Tibial nerve (tissue), 4 donors: ENCODE measurements around the gene CDKL5. TPM values are rescaled to one million over a fixed set of nuclear protein-coding genes. Genes with fewer than 3 reads are reported as not detected.

Experiments
- DNase-seq, 2 donors: peaks; one replicate each; pipeline ENCODE4 v3.0.0-alpha.2; 2019; ENCODE audit warnings: low spot score in 2 of 2
- H3K27ac ChIP-seq, 4 donors: fragments of 200-600 bp; sonication (generic) in 3 of 4; one replicate each; pipeline ENCODE4 v1.5.1; 2017 to 2019; ENCODE audit warnings: mild to moderate bottlenecking in 1 of 4
- H3K27me3 ChIP-seq, 2 donors: fragments of 200-600 bp; sonication (generic) in 1 of 2; one replicate each; pipeline versions ENCODE4 v1.5.1 to v1.6.0; 2017 to 2019
- H3K36me3 ChIP-seq, 3 donors: fragments of 200-600 bp; sonication (generic); one replicate each; pipeline ENCODE4 v1.5.1; 2018 to 2019
- H3K4me1 ChIP-seq, 4 donors: fragments of 200-600 bp; sonication (generic) in 3 of 4; one replicate each; pipeline ENCODE4 v1.5.1; 2017 to 2019
- H3K4me3 ChIP-seq, 4 donors: fragments of 200-600 bp; sonication (generic) in 3 of 4; one replicate each; pipeline ENCODE4 v1.5.1; 2017 to 2019; ENCODE audit warnings: mild to moderate bottlenecking in 1 of 4, moderate library complexity in 1 of 4
- H3K9me3 ChIP-seq, 4 donors: fragments of 200-600 bp; sonication (generic) in 3 of 4; one replicate each; pipeline ENCODE4 v1.5.1; 2017 to 2019
- CTCF ChIP-seq, 5 experiments: fragments of 200-600 bp in 3 of 5; fragments of 450-650 bp in 2 of 5; sonication (generic) in 3 of 5; IDR thresholded peaks; one replicate each; pipeline ENCODE4 v1.5.1; 2016 to 2019; ENCODE audit warnings: antibody characterized with exemption in 5 of 5, mild to moderate bottlenecking in 3 of 5, moderate library complexity in 2 of 5
- EP300 ChIP-seq, 2 donors: sonication (generic); formaldehyde crosslinking; IDR thresholded peaks; one replicate each; pipeline ENCODE4 v1.6.1; 2017; ENCODE audit warnings: antibody characterized with exemption in 2 of 2, mild to moderate bottlenecking in 1 of 2
- POLR2A ChIP-seq, 2 donors: fragments of 450-650 bp; IDR thresholded peaks; one replicate each; pipeline ENCODE4 v1.6.1; 2017; ENCODE audit warnings: antibody characterized with exemption in 2 of 2, mild to moderate bottlenecking in 2 of 2, moderate library complexity in 2 of 2
- WGBS, 2 donors: methylation state at CpG; one replicate each; pipeline ENCODE4 v1.1.5; 2018; 5-methylcytosine and 5-hydroxymethylcytosine counted together
- total RNA-seq, 4 donors: library from RNA; depleted of rRNA; stranded (reverse); fragments of >200 nt; gene quantifications; one replicate each; pipeline ENCODE4 v1.1.0, GENCODE V29; 2016

The CDKL5 gene
- total RNA-seq, 4 donors from 2014 or later = 6.1 to 7.5 (median 6.3) TPM

DNA sequence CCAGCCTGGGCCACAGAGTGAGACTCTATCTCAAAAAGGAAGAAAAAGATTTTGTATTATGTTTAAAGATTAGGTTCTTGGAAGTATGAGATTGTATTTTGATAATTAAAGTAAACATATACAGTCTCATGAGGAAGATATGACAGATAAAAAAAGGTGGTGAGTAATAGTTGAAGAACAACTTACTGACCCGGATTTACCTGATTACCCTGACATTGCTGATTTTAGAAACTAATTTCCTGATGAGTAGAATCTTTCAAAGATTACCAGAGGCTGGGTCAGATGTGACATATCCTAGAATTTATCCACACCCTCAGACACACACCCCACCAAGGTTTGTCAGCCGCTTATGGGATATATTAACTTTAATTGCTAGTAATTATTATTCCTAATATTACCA lies 9.5 kb downstream of the CDKL5 start:
- Histone ChIP-seq H3K36me3 (no peaks in the 10 kb centered on the region), H3K4me1 (no peaks in the 10 kb centered on the region), H3K9me3 (no peaks in the 10 kb centered on the region), H3K27me3 (no peaks in the 10 kb centered on the region), H3K27ac (no peak overlapping the region), H3K4me3 (no peak overlapping the region)
- 90% methylated on average over 2 of the region's 2 CpGs for WGBS, 2 donors
- TF ChIP-seq CTCF (IDR thresholded peaks at IDR 0.05) = no peak
- DNase-seq = no peak

GRCh38 chrX:18436017-18436416 lies 10.6 kb downstream of the CDKL5 start:
- Histone ChIP-seq H3K4me3 (no peak overlapping the region), H3K27ac (no peak overlapping the region), H3K27me3 (no peaks in the 10 kb centered on the region), H3K9me3 (no peaks in the 10 kb centered on the region), H3K36me3 (no peaks in the 10 kb centered on the region), H3K4me1 (no peaks in the 10 kb centered on the region)
- WGBS, 2 donors = 65 to 75% methylated on average over 1 of the region's 1 CpG
- DNase-seq = no peak
- TF ChIP-seq CTCF (IDR thresholded peaks at IDR 0.05) = no peak
- TF ChIP-seq POLR2A (IDR thresholded peaks at IDR 0.05) = no peak
- no peak for TF ChIP-seq EP300 (IDR thresholded peaks at IDR 0.05)

DNA sequence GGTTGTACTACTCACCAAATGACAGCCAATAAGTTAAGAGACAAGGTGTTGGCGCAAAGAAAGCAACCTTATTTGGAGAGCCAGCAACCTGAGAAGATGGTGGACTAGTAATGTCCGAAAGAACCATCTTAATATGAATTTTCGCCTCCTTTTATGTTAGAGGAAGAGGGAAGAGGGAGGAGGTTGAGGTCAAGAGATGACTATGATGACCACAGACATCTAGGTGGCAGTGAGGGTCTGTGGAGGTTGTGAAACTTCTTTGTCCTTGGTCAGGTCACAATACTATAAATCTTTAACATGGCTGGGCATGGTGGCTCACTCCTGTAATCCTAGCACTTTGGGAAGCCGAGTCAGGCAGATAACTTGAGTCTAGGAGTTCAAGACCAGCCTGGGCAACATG lies 15.4 kb downstream of the CDKL5 start:
- Histone ChIP-seq H3K27me3 (no peaks in the 10 kb centered on the region), H3K27ac (no peak overlapping the region), H3K9me3 (no peaks in the 10 kb centered on the region), H3K36me3 (no peaks in the 10 kb centered on the region), H3K4me1 (no peaks in the 10 kb centered on the region), H3K4me3 (no peak overlapping the region)
- 83 to 93% methylated on average over 4 of the region's 4 CpGs for WGBS, 2 donors
- TF ChIP-seq CTCF (IDR thresholded peaks at IDR 0.05) (no peak), EP300 (IDR thresholded peaks at IDR 0.05) (no peak), POLR2A (IDR thresholded peaks at IDR 0.05) (no peak)
- DNase-seq = no peak

DNA sequence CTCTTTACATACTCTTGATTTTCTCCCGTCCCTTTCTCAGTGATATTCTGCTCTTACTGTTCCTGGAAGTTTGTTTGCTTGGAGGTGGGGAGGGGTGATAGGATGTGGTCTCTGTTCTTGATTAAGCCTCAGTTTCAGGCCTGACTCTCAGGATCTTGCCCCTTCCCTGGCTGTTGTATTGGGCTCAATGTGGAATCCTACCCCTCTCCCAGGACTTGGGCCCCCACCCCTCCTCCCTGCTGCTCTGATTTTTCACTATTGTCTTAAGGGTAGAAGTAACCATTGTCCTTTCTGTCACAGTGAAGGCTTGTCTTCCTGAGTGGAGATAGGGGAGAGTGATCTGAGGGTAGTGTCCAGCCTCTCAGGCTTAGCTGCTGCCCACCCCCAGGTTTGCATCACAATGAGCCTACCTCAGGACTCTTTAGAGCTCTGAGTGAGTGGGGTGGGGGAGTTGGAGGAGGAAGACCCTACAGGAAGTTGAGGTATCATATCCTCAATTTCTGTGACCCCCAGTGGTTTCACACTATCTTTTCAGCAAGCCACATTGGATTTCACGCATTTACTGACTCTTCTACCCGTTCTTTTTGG lies 16.5 kb downstream of the CDKL5 start:
- Histone ChIP-seq H3K27ac (no peak overlapping the region), H3K4me1 (no peaks in the 10 kb centered on the region), H3K4me3 (no peak overlapping the region), H3K36me3 (no peaks in the 10 kb centered on the region), H3K27me3 (no peaks in the 10 kb centered on the region), H3K9me3 (no peaks in the 10 kb centered on the region)
- no peak for DNase-seq
- TF ChIP-seq EP300 (IDR thresholded peaks at IDR 0.05) = no peak
- no peak for TF ChIP-seq CTCF (IDR thresholded peaks at IDR 0.05)
- TF ChIP-seq POLR2A (IDR thresholded peaks at IDR 0.05) = no peak
- 84 to 85% methylated on average over 3 of the region's 3 CpGs for WGBS, 2 donors

DNA sequence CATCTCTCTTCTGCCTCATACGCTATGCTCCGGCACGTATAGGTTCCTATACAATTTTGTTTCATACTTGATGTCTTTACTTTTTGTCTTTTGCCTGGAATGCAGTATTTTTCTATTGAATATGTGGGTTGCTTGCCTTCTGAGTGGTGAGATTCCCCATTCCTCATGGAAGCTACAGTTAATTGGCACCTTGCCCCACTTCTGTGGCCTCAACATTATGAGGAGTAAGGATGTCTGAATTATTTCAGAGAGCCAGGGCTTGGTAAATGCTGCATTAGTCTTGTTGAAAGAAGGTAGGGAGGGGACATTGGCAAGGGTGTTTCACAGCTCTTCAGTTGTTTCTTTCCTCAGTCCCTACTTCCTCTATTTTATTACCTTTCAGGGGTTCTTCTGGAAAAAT lies 23.0 kb downstream of the CDKL5 start:
- TF ChIP-seq CTCF (IDR thresholded peaks at IDR 0.05) (no peak), POLR2A (IDR thresholded peaks at IDR 0.05) (no peak), EP300 (IDR thresholded peaks at IDR 0.05) (no peak)
- Histone ChIP-seq H3K4me3 (no peak overlapping the region), H3K27ac (no peak overlapping the region), H3K9me3 (no peaks in the 10 kb centered on the region), H3K4me1 (no peaks in the 10 kb centered on the region), H3K27me3 (no peaks in the 10 kb centered on the region), H3K36me3 (no peaks in the 10 kb centered on the region)
- no peak for DNase-seq
- 89 to 100% methylated on average over 3 of the region's 3 CpGs for WGBS, 2 donors
